H4 (cell line): ENCODE data around the gene SVEP1. TPM values are rescaled to one million over a fixed set of nuclear protein-coding genes. Genes with fewer than 3 reads are reported as not detected.
"Not testable (repeated sequence)": the region's sequence is repeated elsewhere in the genome, so short reads cannot be mapped to it uniquely, and the experiment has no call there.

ENCODE experiments used
- DNase-seq: peaks from one replicate; pipeline ENCODE4 v3.0.0-alpha.2; 2015; ENCODE audit warnings: low spot score
- total RNA-seq: library from RNA; depleted of rRNA; stranded (reverse); fragments of >200 nt; shearing (Covaris generic); gene quantifications from 2 replicates; pipeline ENCODE4 v1.2.3, GENCODE V29; 2014

Gene SVEP1
- total RNA-seq, 1 experiment from 2014 or later, result 0.41 TPM

DNA sequence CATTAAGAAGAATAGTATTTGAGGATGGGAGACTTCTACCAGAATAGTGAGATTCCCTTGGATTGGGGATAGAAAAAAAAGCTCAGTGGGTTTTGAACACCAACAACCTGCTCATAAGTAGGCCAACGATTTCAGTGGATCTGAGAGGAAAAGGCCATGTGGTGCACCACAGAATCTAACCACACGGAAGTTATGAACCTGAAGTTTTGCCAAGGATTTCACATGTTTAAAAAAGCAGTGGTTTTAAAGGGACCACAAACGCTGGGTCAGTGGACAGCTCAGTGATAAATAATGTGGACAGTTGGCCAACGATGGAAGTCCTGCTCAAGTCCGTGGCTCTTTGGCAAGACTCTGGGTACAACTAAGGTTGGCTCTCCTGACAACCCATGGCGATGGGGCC, 134.6 kb downstream of the SVEP1 start:
- DNase-seq, result peak; percentile 78

GRCh38 chr9:110443866-110444220, 135.7 kb downstream of the SVEP1 start:
- no peak for DNase-seq

GRCh38 chr9:110443146-110443865, 136.2 kb downstream of the SVEP1 start:
- peak; percentile 21 for DNase-seq

DNA sequence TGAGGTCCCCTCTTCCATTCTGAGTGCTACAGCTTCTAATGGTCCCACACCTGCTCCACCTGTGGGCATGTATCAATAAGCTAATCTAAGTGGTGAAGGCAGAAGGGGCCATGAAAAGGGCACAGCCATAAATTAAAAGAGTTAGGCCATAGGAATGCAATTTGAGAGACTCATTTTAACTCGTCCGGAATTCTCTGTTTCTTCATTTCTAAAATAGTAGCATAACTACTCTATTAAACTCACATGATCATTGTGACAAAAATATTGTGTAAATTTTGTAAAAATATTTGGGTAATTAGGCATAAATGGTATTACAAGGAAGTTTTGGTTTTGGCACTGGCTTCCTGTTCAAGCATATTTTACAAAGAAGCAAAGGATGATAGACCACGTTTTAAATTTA, 138.7 kb downstream of the SVEP1 start:
- DNase-seq, result no peak

- DNase-seq, result peak; percentile 49
These were observed 139.4 kb downstream of the SVEP1 start for GRCh38 chr9:110440172-110440571.

DNA sequence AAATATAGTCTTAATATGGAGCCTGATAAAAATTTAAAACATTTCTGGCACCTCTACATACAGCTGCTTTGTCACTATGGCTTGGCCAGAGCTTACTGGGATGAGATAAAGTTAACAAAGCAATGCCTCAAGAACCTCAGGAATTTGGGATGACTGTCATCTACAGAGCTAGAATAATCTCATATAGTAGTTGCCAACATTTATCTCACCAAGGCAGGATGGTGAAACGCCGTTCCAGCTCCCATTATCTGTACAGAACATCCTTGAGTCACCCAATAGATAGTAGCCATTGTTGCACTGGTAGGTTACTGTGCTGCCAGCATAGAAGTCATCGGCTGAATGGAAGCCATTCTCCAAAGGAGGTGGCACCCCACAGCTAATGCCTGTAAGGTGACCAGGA, 147.3 kb downstream of the SVEP1 start:
- no peak for DNase-seq

GRCh38 chr9:110429453-110429852, 150.1 kb downstream of the SVEP1 start:
- DNase-seq, result no peak

DNA sequence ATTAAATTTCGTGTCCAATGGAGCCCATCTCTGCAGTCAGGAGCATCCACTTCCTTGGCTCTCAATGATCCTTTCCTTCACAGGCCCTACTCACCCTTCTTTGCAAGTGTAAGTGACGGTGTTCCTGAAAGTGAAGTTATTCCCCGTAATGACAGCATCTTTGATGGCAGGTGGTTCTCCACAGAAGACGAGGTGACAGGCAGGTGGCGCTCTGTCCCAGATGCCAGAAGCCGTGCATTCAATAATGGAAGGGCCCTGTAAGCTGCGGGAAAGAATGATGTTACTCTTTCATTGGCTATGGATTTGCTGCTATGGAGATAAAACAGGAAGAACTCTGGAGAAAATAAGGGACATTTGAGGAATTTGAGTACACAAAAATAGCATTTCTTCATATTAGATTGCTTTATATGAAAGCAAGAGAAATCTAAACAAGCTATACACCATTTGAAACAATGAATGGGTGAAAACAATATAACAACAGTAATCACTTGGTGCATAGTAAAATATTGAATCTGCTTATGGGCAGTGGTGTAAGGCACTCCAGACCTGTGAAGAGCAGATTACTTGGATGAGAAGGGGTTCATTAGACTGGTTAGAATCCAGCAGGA, 151.9 kb downstream of the SVEP1 start:
- DNase-seq, result peak; percentile 43

- DNase-seq, result peak; percentile 13
These were observed 153.4 kb downstream of the SVEP1 start for GRCh38 chr9:110426052-110426709.

DNA sequence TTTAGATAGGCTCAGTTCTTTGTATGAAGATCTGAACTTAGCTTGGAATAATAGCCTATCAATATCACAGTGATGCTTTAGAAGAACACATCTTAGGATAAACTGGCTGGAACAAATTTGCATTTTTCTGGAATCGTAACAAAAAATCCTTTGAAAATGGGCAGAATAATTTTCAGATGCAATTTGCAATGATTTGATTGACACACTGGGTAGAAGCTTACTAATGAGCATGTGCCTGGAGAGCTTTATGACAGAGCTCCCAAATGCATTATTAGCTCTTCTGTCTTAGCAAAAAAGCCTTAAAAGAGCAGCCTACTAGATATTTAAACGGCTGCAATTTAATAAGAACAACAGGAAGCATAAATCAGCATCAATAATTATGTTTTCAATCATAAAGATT, 165.1 kb downstream of the SVEP1 start:
- no peak for DNase-seq

GRCh38 chr9:110410961-110411360, 168.6 kb downstream of the SVEP1 start:
- DNase-seq, result no peak

GRCh38 chr9:110408598-110408997, 170.9 kb downstream of the SVEP1 start:
- DNase-seq, result no peak

GRCh38 chr9:110405858-110406443, 173.6 kb downstream of the SVEP1 start:
- DNase-seq, result no peak

- no peak for DNase-seq
These were observed 175.1 kb downstream of the SVEP1 start for GRCh38 chr9:110404473-110404872.

GRCh38 chr9:110399983-110400382, 179.6 kb downstream of the SVEP1 start:
- DNase-seq, result peak; percentile 43

DNA sequence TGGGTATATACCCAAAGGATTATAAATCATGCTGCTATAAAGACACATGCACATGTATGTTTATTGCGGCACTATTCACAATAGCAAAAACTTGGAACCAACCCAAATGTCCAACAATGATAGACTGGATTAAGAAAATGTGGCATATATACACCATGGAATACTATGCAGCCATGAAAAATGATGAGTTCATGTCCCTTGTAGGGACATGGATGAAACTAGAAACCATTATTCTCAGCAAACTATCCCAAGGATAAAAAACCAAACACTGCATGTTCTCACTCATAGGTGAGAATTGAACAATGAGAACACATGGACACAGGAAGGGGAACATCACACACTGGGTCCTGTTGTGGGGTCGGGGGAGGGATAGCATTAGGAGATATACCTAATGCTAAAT, 180.5 kb downstream of the SVEP1 start:
- DNase-seq, result not testable (repeated sequence)

DNA sequence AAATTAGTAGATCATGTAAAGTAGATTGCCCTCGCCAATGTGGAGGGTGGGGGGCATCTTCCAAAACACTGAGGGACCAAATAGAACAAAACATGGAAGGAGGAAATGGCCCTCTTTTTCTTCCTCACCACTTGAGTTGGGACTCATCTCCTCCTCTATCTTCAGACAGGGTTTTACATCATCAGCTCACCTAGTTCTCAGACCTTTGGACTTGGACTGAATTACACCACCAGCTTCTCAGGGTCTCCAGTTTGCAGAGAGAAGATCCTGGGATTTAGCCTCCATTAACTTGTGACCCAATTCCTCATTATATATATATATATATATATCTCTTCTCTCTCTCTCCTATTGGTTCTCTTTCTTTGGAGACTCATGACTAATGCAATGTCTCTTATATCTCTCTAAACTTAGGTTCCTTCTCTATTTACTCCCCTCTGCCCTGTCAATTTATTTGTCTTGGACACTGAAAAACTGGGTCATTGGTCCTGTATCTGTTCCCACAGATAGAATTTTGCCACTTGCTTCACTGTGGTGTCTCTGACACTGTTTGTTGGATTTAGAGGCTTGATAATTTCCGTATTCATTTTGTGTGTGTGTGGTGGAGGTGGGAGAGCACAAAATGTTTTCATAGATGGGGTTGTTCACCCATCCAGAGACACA, 187.6 kb downstream of the SVEP1 start:
- DNase-seq, result no peak

DNA sequence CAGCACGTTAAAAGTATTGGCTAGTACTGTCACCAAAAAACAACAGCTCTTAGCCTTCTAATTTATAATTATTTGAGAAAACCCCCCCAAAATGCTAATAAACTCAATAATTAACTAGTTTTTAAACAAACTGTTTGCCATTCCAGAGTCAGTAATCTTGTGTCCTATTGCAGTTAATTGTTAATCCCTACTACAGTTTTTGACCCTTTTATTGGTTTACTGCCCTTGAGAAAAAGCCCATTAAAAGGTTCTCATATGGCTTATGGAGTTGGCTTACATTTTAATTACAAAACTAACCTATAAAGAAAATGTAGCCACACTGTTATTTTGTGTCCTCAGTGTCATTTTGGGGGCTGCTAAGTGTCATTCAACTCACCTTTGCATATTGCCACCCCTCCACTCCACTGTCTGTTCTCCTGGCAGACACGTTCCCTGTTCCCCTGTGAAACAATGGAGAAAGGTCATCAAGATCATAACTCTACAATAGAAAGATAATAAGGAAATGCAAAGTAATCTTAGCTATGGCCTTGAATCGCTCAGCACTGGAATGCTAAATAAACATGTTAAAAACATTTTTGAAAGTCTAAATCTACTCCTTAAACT, 190.3 kb downstream of the SVEP1 start:
- no peak for DNase-seq

- no peak for DNase-seq
These were observed 196.1 kb downstream of the SVEP1 start for GRCh38 chr9:110383491-110383890.

GRCh38 chr9:110382731-110383130, 196.8 kb downstream of the SVEP1 start:
- no peak for DNase-seq

- DNase-seq, result no peak
These were observed 208.0 kb downstream of the SVEP1 start for GRCh38 chr9:110371411-110372007.
